Breast epithelium (tissue), 3 donors: ENCODE data around the gene C11orf86.

ENCODE experiments used
- CTCF ChIP-seq, 3 donors: fragments of 450-650 bp; IDR thresholded peaks; one replicate each; pipeline ENCODE4 v1.5.1; 2016 to 2017; ENCODE audit warnings: antibody characterized with exemption in 3 of 3, mild to moderate bottlenecking in 3 of 3, moderate library complexity in 3 of 3
- POLR2A ChIP-seq: fragments of 450-650 bp; IDR thresholded peaks from one replicate; pipeline ENCODE4 v1.6.1; 2016; ENCODE audit warnings: antibody characterized with exemption, mild to moderate bottlenecking, moderate library complexity

- TF ChIP-seq CTCF (IDR thresholded peaks at IDR 0.05) (no peak), POLR2A (no peak)
Measured at GRCh38 chr11:67002297-67002913, 27.3 kb downstream of the C11orf86 start.
